ENCODE measurements around the gene PARP6.

PARP6 gene

GRCh38 chr15:72272213-72272996 is at the start of gene PARP6:
TSS of gene PARP6 (minus strand) at chr15:72272554. CDS start at chr15:72267477, 5,077 bp downstream.
- TF ChIP-seq CTCF (conservative IDR thresholded peaks at IDR 0.05; ENCODE audit: low read depth, low read length), result peak; percentile 74
- H3K4me3 ChIP-seq (ENCODE audit: low read depth, low read length), result peak within 1 kb of the TSS; percentile 93

GRCh38 chr15:72319985-72320671 is 47.8 kb upstream of the PARP6 start, which contains the start of gene CELF6:
TSS of gene CELF6 (minus strand) at chr15:72320157. CDS start at chr15:72319874, 283 bp downstream.
- no peak for TF ChIP-seq CTCF (conservative IDR thresholded peaks at IDR 0.05; ENCODE audit: low read depth, low read length)

More at GRCh38 chr15:72272213-72272996, at the start of gene PARP6:
- peak; percentile 99 for DNase-seq (ENCODE audit: low read depth)

DNA sequence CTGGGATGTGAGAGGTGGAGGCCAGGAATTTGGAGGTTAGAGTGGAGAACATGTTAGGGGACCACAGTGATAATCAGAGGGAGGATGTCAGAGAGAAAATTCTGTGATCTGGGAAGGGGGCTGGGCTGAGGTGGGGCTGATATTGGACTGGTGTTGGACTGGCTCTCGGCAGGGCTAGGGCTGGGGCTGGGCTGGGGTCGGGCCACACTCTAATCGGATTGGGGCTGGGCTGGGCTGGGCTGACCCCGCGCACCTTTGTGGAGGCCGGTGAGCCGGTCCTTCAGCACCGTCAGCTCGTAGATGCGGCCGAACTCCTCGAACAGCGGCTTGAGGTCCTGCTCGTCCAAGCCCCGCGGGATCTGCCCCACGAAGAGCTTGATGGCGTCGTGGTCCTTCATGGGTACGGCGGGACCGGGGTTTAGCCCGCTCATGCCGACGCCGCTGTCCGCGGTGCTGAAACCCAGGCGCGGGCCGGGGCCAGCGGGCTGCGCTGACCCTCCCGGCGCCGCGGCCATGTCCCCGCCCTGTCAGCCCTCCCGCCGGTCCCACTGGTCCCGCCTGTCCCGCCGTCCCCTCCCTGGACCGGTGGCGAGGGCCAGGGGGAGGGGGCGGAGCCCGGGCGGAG is 47.1 kb upstream of the PARP6 start:
- H3K4me3 ChIP-seq (ENCODE audit: low read depth, low read length), result peak overlapping the region; percentile 62
- TF ChIP-seq CTCF (conservative IDR thresholded peaks at IDR 0.05; ENCODE audit: low read depth, low read length), result no peak
- DNase-seq (ENCODE audit: low read depth), result peak; percentile 49

More at GRCh38 chr15:72319985-72320671, 47.8 kb upstream of the PARP6 start, which contains the start of gene CELF6:
- peak within 1 kb of the TSS; percentile 62 for H3K4me3 ChIP-seq (ENCODE audit: low read depth, low read length)
- DNase-seq (ENCODE audit: low read depth), result peak; percentile 78

- TF ChIP-seq CTCF (conservative IDR thresholded peaks at IDR 0.05; ENCODE audit: low read depth, low read length), result no peak
- DNase-seq (ENCODE audit: low read depth), result no peak
- no peak overlapping the region for H3K4me3 ChIP-seq (ENCODE audit: low read depth, low read length)
Observed at GRCh38 chr15:72318408-72318942, 46.1 kb upstream of the PARP6 start.

DNA sequence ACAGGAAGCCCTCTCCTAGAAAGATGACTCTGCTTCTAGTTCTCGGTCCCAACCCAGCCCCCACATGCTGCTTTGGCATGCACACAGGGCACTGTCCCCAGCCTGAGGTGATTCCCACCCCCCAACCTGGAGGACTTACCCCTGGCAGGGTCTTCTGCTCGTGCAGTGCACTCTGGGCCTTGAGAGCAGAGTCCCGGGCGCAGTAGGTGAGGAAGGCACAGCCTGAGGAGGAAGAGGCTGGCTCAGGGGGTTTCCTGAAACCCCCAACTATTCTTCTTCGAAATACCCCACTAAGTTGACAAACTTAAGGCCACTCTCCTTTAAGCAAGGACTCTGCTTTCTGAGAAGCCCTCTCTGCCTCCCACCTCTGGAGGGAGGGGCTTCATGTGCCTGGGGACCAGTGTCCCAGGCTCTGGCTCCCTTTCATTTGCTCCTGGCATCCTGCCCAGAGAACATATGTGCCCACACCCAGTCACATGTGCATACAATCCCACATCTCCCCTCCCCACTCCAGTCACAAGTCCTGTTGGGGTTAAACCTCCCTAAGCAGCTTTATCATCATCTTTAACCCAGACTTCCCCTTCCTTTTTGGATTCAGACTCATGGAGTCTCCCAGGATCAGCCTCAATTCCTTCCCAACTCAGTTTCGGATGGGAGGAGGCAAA is 43.5 kb upstream of the PARP6 start:
- no peak for TF ChIP-seq CTCF (conservative IDR thresholded peaks at IDR 0.05; ENCODE audit: low read depth, low read length)
- no peak for DNase-seq (ENCODE audit: low read depth)
- no peak overlapping the region for H3K4me3 ChIP-seq (ENCODE audit: low read depth, low read length)

GRCh38 chr15:72313881-72314280 is 41.5 kb upstream of the PARP6 start:
- no peak overlapping the region for H3K4me3 ChIP-seq (ENCODE audit: low read depth, low read length)
- TF ChIP-seq CTCF (conservative IDR thresholded peaks at IDR 0.05; ENCODE audit: low read depth, low read length), result no peak
- DNase-seq (ENCODE audit: low read depth), result no peak
